GM23248 (cell line): ENCODE measurements around the gene EDAR. TPM values are rescaled to one million over a fixed set of nuclear protein-coding genes. Genes with fewer than 3 reads are reported as not detected.

Source experiments
- DNase-seq: peaks from one replicate; pipeline ENCODE4 v3.0.0-alpha.2; 2015
- H2AFZ ChIP-seq: fragments of 200-600 bp; sonication (generic); 2 replicates; pipeline ENCODE4 v1.6.1; 2016; ENCODE audit warnings: antibody characterized with exemption
- H3F3A ChIP-seq: fragments of 200-600 bp; sonication (generic); 2 replicates; pipeline ENCODE4 v1.6.1; 2016; ENCODE audit warnings: mild to moderate bottlenecking, antibody characterized with exemption, mixed run types; ENCODE audit not compliant: insufficient read depth
- H3K27ac ChIP-seq: fragments of 200-600 bp; sonication (generic); 2 replicates; pipeline ENCODE4 v1.5.1; 2016; ENCODE audit warnings: mild to moderate bottlenecking
- H3K27me3 ChIP-seq: fragments of 200-600 bp; sonication (generic); replicated peaks from 2 replicates; pipeline ENCODE4 v1.6.1; 2016; ENCODE audit warnings: mild to moderate bottlenecking; ENCODE audit not compliant: insufficient read depth
- H3K36me3 ChIP-seq: fragments of 200-600 bp; sonication (generic); 2 replicates; pipeline ENCODE4 v1.6.1; 2016; ENCODE audit warnings: low read depth, mild to moderate bottlenecking
- H3K4me1 ChIP-seq: fragments of 200-600 bp; sonication (generic); 2 replicates; pipeline ENCODE4 v1.6.1; 2016; ENCODE audit warnings: mild to moderate bottlenecking; ENCODE audit not compliant: insufficient read depth
- H3K4me2 ChIP-seq: fragments of 200-600 bp; sonication (generic); one replicate; pipeline ENCODE4 v1.6.1; 2016; ENCODE audit warnings: mild to moderate bottlenecking; ENCODE audit not compliant: unreplicated experiment
- H3K4me3 ChIP-seq: fragments of 200-600 bp; sonication (generic); 2 replicates; pipeline ENCODE4 v1.5.1; 2016; ENCODE audit warnings: mild to moderate bottlenecking
- H3K79me2 ChIP-seq: fragments of 200-600 bp; sonication (generic); 2 replicates; pipeline ENCODE4 v1.6.1; 2016; ENCODE audit warnings: mild to moderate bottlenecking; ENCODE audit not compliant: insufficient read depth
- H3K9ac ChIP-seq: fragments of 200-600 bp; sonication (generic); 2 replicates; pipeline ENCODE4 v1.6.1; 2016; ENCODE audit warnings: mild to moderate bottlenecking
- H3K9me2 ChIP-seq: fragments of 200-600 bp; sonication (generic); 2 replicates; pipeline ENCODE4 v1.6.1; 2016; ENCODE audit warnings: mixed run types, mild to moderate bottlenecking, moderate library complexity; ENCODE audit not compliant: insufficient read depth
- H3K9me3 ChIP-seq: fragments of 200-600 bp; sonication (generic); one replicate; pipeline ENCODE4 v1.6.1; 2017; ENCODE audit warnings: low read depth
- H4K20me1 ChIP-seq: fragments of 200-600 bp; sonication (generic); 2 replicates; pipeline ENCODE4 v1.6.0; 2016; ENCODE audit not compliant: insufficient read depth
- EZH2 ChIP-seq: fragments of 200-600 bp; sonication (generic); IDR thresholded peaks from 2 replicates; pipeline ENCODE4 v1.6.1; 2018; ENCODE audit warnings: antibody characterized with exemption, mild to moderate bottlenecking; ENCODE audit not compliant: insufficient read depth, poor library complexity, severe bottlenecking
- EZH2phosphoT487 ChIP-seq: fragments of 200-600 bp; sonication (generic); IDR thresholded peaks from 2 replicates; pipeline ENCODE4 v1.6.1; 2018; ENCODE audit warnings: antibody characterized with exemption, moderate library complexity, mild to moderate bottlenecking, low read depth; ENCODE audit not compliant: insufficient read depth
- WGBS, 2 experiments: methylation state at CpG; one replicate each; pipeline ENCODE4 v1.1.6; 2015 to 2017; ENCODE audit warnings: low lambda C conversion rate in 2 of 2, low coverage in 1 of 2; ENCODE audit errors: missing lambda C conversion rate in 2 of 2; 5-methylcytosine and 5-hydroxymethylcytosine counted together
- in situ Hi-C: fragments of 300-500 bp; cut with MboI; formaldehyde crosslinking; loops from 2 replicates; pipeline ENCODE4 v1.15.0; 2020
- polyA plus RNA-seq: library from polyadenylated mRNA; unstranded; fragments of >200 nt; fragmentation: Nextera tagmentation; extraction: Ambion mirVana; gene quantifications from 2 replicates; pipeline ENCODE4 v1.2.1, GENCODE V29; 2016
- total RNA-seq: library from RNA; depleted of rRNA; stranded (reverse); fragments of >200 nt; shearing (Covaris generic); gene quantifications from 2 replicates; pipeline ENCODE4 v1.2.3, GENCODE V29; 2014

EDAR gene
- total and polyA plus RNA-seq, 2 experiments from 2014 or later = not detected

- peaks cover 49% of the 10 kb centered on the region for H3K27me3 ChIP-seq
- no peaks in the 10 kb centered on the region for H3K4me1 ChIP-seq
- WGBS, 2 experiments = 32 to 36% methylated on average over 2 of the region's 2 CpGs
- H3K4me2 ChIP-seq = no peak overlapping the region
- H3K36me3 ChIP-seq = no peaks in the 10 kb centered on the region
- H3K4me3 ChIP-seq = no peak overlapping the region
- no peak overlapping the region for H3K9ac ChIP-seq
- H2AFZ ChIP-seq = no peak overlapping the region
- no peaks in the 10 kb centered on the region for H3K9me3 ChIP-seq
- no peaks in the 10 kb centered on the region for H3K79me2 ChIP-seq
- H3K9me2 ChIP-seq = no peaks in the 10 kb centered on the region
- TF ChIP-seq EZH2 = no peak
- TF ChIP-seq EZH2phosphoT487 = no peak
- H4K20me1 ChIP-seq = no peaks in the 10 kb centered on the region
- DNase-seq = no peak
- H3F3A ChIP-seq = no peaks in the 10 kb centered on the region
- in situ Hi-C loops = no loop called here
- H3K27ac ChIP-seq = no peak overlapping the region
Measured at GRCh38 chr2:108956375-108956774, 32.6 kb downstream of the EDAR start.

GRCh38 chr2:108950369-108951135, 38.5 kb downstream of the EDAR start:
- no peak for DNase-seq
- Histone ChIP-seq H3K79me2 (no peaks in the 10 kb centered on the region), H3K9me2 (no peaks in the 10 kb centered on the region), H3K9ac (no peak overlapping the region), H3K27ac (no peak overlapping the region), H3K27me3 (peaks cover 33% of the 10 kb centered on the region), H3F3A (no peaks in the 10 kb centered on the region), H3K9me3 (no peaks in the 10 kb centered on the region), H2AFZ (no peak overlapping the region), H3K36me3 (no peaks in the 10 kb centered on the region), H4K20me1 (no peaks in the 10 kb centered on the region), H3K4me2 (no peak overlapping the region), H3K4me3 (no peak overlapping the region), H3K4me1 (no peaks in the 10 kb centered on the region)
- WGBS, 2 experiments = 35 to 40% methylated on average over 4 of the region's 4 CpGs
- TF ChIP-seq EZH2 = no peak
- in situ Hi-C loops = no loop called here

- Histone ChIP-seq H3K4me2 (no peak overlapping the region), H3K4me1 (no peaks in the 10 kb centered on the region), H3K9me3 (no peaks in the 10 kb centered on the region), H2AFZ (no peak overlapping the region), H3K4me3 (no peak overlapping the region), H3K9ac (no peak overlapping the region), H3K36me3 (no peaks in the 10 kb centered on the region), H3K9me2 (no peaks in the 10 kb centered on the region), H3K27me3 (peaks cover 40% of the 10 kb centered on the region), H3K79me2 (no peaks in the 10 kb centered on the region), H3F3A (no peaks in the 10 kb centered on the region), H3K27ac (no peak overlapping the region), H4K20me1 (no peaks in the 10 kb centered on the region)
- in situ Hi-C loops = no loop called here
- TF ChIP-seq EZH2 = no peak
- no peak for TF ChIP-seq EZH2phosphoT487
- no peak for DNase-seq
- WGBS, 2 experiments = 23 to 34% methylated on average over 4 of the region's 4 CpGs
Measured at GRCh38 chr2:108949316-108950239, 39.4 kb downstream of the EDAR start.

DNA sequence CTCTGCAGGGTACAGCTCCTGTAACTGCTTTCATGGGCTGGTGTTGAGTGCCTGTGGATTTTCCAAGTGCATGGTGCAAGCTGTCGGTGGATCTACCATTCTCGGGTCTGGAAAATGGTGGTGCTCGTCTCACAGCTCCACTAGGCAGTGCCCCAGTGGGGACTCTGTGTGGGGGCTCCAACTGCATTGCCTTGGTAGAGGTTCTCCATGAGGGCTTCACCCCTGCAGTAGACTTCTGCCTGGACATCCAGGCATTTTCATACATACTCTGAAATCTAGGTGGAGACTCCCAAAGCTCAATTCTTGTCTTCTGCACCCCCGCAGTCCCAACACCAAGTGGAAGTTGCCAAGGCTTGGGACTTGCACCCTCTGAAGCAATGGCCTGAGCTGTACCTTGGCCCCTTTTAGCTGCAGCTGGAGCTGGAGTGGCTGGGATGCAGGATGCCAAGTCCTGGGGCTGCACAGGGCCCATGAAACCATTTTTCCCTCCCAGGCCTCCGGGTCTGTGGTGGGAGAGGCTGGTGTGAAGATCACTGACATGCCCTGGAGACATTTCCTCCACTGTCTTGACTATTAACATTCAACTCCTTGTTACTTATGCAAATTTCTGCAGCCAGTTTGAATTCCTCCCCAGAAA, 41.6 kb downstream of the EDAR start:
- Histone ChIP-seq H3K9ac (no peak overlapping the region), H3K79me2 (no peaks in the 10 kb centered on the region), H3K4me3 (no peak overlapping the region), H3K27ac (no peak overlapping the region), H3F3A (no peaks in the 10 kb centered on the region), H2AFZ (no peak overlapping the region), H3K9me2 (no peaks in the 10 kb centered on the region), H3K9me3 (no peaks in the 10 kb centered on the region), H3K27me3 (peaks cover 47% of the 10 kb centered on the region), H3K36me3 (no peaks in the 10 kb centered on the region), H3K4me1 (no peaks in the 10 kb centered on the region), H4K20me1 (no peaks in the 10 kb centered on the region), H3K4me2 (no peak overlapping the region)
- in situ Hi-C loops = no loop called here
- no peak for TF ChIP-seq EZH2
- no peak for TF ChIP-seq EZH2phosphoT487
- WGBS, 2 experiments = 29 to 37% methylated on average over 5 of the region's 5 CpGs
- DNase-seq = no peak
